ENCODE data around the gene TTYH2. TPM values are rescaled to one million over a fixed set of nuclear protein-coding genes. Genes with fewer than 3 reads are reported as not detected.

TTYH2 gene
- polyA plus RNA-seq, 1 of the 3 experiments (the other 2 are of a cell fraction), result 16.1 TPM

- TF ChIP-seq, protein P1, sequence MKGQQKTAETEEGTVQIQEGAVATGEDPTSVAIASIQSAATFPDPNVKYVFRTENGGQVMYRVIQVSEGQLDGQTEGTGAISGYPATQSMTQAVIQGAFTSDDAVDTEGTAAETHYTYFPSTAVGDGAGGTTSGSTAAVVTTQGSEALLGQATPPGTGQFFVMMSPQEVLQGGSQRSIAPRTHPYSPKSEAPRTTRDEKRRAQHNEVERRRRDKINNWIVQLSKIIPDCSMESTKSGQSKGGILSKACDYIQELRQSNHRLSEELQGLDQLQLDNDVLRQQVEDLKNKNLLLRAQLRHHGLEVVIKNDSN (IDR thresholded peaks at IDR 0.05; ENCODE audit: borderline replicate concordance, low read depth), result no peak
- no peak for TF ChIP-seq NFIC (IDR thresholded peaks at IDR 0.05; ENCODE audit: borderline replicate concordance)
- TF ChIP-seq, protein P2, sequence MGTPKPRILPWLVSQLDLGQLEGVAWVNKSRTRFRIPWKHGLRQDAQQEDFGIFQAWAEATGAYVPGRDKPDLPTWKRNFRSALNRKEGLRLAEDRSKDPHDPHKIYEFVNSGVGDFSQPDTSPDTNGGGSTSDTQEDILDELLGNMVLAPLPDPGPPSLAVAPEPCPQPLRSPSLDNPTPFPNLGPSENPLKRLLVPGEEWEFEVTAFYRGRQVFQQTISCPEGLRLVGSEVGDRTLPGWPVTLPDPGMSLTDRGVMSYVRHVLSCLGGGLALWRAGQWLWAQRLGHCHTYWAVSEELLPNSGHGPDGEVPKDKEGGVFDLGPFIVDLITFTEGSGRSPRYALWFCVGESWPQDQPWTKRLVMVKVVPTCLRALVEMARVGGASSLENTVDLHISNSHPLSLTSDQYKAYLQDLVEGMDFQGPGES (IDR thresholded peaks at IDR 0.05; ENCODE audit: low read depth, low read length), result no peak
Measured at GRCh38 chr17:74165797-74166365, 47.5 kb upstream of the TTYH2 start (continued).

DNA sequence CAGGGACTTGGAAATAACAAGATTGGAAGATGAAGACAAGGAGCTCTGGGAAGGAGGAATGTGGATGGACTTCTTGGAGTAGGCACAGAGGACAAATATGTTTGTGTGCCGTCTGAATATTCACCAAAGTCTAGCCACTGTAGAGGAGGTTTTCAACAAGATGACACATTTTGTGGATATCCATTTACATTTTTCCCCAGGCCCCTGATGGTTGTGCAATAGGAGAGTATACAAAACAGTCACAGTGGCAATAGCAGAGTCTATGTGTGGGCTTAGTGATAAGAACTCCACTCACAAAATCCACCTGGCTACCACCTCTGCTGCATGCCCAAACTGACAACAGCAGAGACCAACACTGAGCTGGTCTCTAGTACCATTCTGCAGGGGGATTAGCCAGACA, 42.4 kb upstream of the TTYH2 start:
- Histone ChIP-seq H3K36me3 (replicated peaks in 1 of 2; ENCODE audit: control insufficient read depth in 1 of 2, insufficient read depth in 2 of 2, low read length in 1 of 2) (no peaks in the 10 kb centered on the region), H3K27me3 (ENCODE audit: insufficient read depth) (no peaks in the 10 kb centered on the region), H2AFZ (ENCODE audit: low read depth) (no peak overlapping the region), H3K79me2 (ENCODE audit: insufficient read depth) (no peaks in the 10 kb centered on the region), H3K27ac (ENCODE audit: low read depth in 2 of 2, low read length in 1 of 2) (no peak overlapping the region), H3K4me3 (ENCODE audit: low read depth in 2 of 2, low read length in 1 of 2) (no peak overlapping the region), H3K9ac (no peak overlapping the region), H4K20me1 (ENCODE audit: insufficient read depth) (no peaks in the 10 kb centered on the region), H3K9me3 (no peaks in the 10 kb centered on the region), H3K4me1 (ENCODE audit: control insufficient read depth in 1 of 2, insufficient read depth in 2 of 2, low read depth in 1 of 2, low read length in 1 of 2) (peaks cover 0 to 10% of the 10 kb centered on the region in 2 experiments; a peak in 1 of 4 replicates), H3K9me2 (no peaks in the 10 kb centered on the region), H3F3A (replicated peaks; ENCODE audit: insufficient read depth) (no peaks in the 10 kb centered on the region), H3K4me2 (no peak overlapping the region)
- 50% methylated on average over 1 of the region's 1 CpG for WGBS (ENCODE audit: low lambda C conversion rate)
- TF ChIP-seq JUND (IDR thresholded peaks at IDR 0.05) (no peak), GATA2 (CRISPR knock-in tag; IDR thresholded peaks at IDR 0.05) (no peak), MEF2A (IDR thresholded peaks at IDR 0.05; ENCODE audit: borderline replicate concordance, low read depth) (no peak), FOSL2 (IDR thresholded peaks at IDR 0.05; ENCODE audit: borderline replicate concordance, low read depth) (no peak), MAX (IDR thresholded peaks at IDR 0.05; ENCODE audit: low read depth) (no peak), MXI1 (IDR thresholded peaks at IDR 0.05; ENCODE audit: low read depth, low read length) (no peak), TEAD4 (IDR thresholded peaks at IDR 0.05; ENCODE audit: borderline replicate concordance, insufficient read depth) (no peak), GABPA (IDR thresholded peaks at IDR 0.05; ENCODE audit: low read depth) (no peak)
- ChIA-PET CTCF (interaction anchor here (1.3 kb wide), 1 partner anchor 81 kb away, joined by 5 read pairs; no protein-coding TSS in a partner anchor), POLR2A (no interaction called here)
- no peak for DNase-seq

GRCh38 chr17:74172700-74173099, 40.7 kb upstream of the TTYH2 start:
- Histone ChIP-seq H3K9me3 (no peaks in the 10 kb centered on the region), H3F3A (replicated peaks; ENCODE audit: insufficient read depth) (no peaks in the 10 kb centered on the region), H4K20me1 (ENCODE audit: insufficient read depth) (no peaks in the 10 kb centered on the region), H3K27me3 (ENCODE audit: insufficient read depth) (no peaks in the 10 kb centered on the region), H3K36me3 (replicated peaks in 1 of 2; ENCODE audit: control insufficient read depth in 1 of 2, insufficient read depth in 2 of 2, low read length in 1 of 2) (no peaks in the 10 kb centered on the region), H3K27ac (ENCODE audit: low read depth in 2 of 2, low read length in 1 of 2) (no peak overlapping the region), H3K4me2 (no peak overlapping the region), H3K9me2 (no peaks in the 10 kb centered on the region), H3K79me2 (ENCODE audit: insufficient read depth) (no peaks in the 10 kb centered on the region), H3K4me3 (ENCODE audit: low read depth in 2 of 2, low read length in 1 of 2) (no peak overlapping the region), H3K9ac (no peak overlapping the region), H2AFZ (ENCODE audit: low read depth) (no peak overlapping the region), H3K4me1 (ENCODE audit: control insufficient read depth in 1 of 2, insufficient read depth in 2 of 2, low read depth in 1 of 2, low read length in 1 of 2) (peaks cover 0 to 10% of the 10 kb centered on the region in 2 experiments; a peak in 1 of 4 replicates)
- ChIA-PET POLR2A (no interaction called here), CTCF (interaction anchor here (1.1 to 2.2 kb wide), 4 partner anchors 83 to 526 kb away, joined by 3 to 5 read pairs (median 3); no protein-coding TSS in a partner anchor)
- DNase-seq, result no peak
- 18% methylated on average over 3 of the region's 3 CpGs for WGBS (ENCODE audit: low lambda C conversion rate)
- TF ChIP-seq EZH2phosphoT487 (IDR thresholded peaks at IDR 0.05; ENCODE audit: borderline replicate concordance, low read depth) (no peak), MEF2A (IDR thresholded peaks at IDR 0.05; ENCODE audit: borderline replicate concordance, low read depth) (no peak), GABPA (IDR thresholded peaks at IDR 0.05; ENCODE audit: low read depth) (no peak), CHD2 (IDR thresholded peaks at IDR 0.05; ENCODE audit: low read length, partially characterized antibody) (no peak), FOSL2 (IDR thresholded peaks at IDR 0.05; ENCODE audit: borderline replicate concordance, low read depth) (no peak), PBX3 (IDR thresholded peaks at IDR 0.05) (no peak), RFX5 (IDR thresholded peaks at IDR 0.05; ENCODE audit: low read length) (no peak)
- TF ChIP-seq, protein P2 (IDR thresholded peaks at IDR 0.05; ENCODE audit: low read depth, low read length), result no peak

Data from SK-N-SH (cell line).